K562 (cell line): ENCODE results near the gene OR2T10. TPM values are rescaled to one million over a fixed set of nuclear protein-coding genes. Genes with fewer than 3 reads are reported as not detected.

Experiments used
- BACH1 ChIP-seq: fragments of 200-800 bp; sonication (Bioruptor generic); IDR thresholded peaks from 2 replicates; pipeline ENCODE4 v1.6.1; 2016; ENCODE audit warnings: missing genetic modification characterization, missing compliant biosample characterization
- CEBPB ChIP-seq: fragments of 450-650 bp; IDR thresholded peaks from 2 replicates; pipeline ENCODE4 v1.6.1; 2016; ENCODE audit warnings: missing genetic modification characterization, missing compliant biosample characterization
- CREB3 ChIP-seq: fragments of 450-650 bp; conservative IDR thresholded peaks from 2 replicates; pipeline ENCODE4 v1.6.1; 2016; ENCODE audit warnings: missing genetic modification characterization, low read depth, mild to moderate bottlenecking, missing compliant biosample characterization, moderate library complexity
- GABPB1 ChIP-seq: sonication (generic); formaldehyde crosslinking; IDR thresholded peaks from 2 replicates; pipeline ENCODE4 v1.8.0; 2022; ENCODE audit warnings: mild to moderate bottlenecking, missing genetic modification reagents
- KDM5B ChIP-seq: fragments of 200-600 bp; sonication (generic); IDR thresholded peaks from 2 replicates; pipeline ENCODE4 v1.6.1; 2012; ENCODE audit warnings: low read depth, mild to moderate bottlenecking, moderate library complexity, low read length, control low read depth, inconsistent platforms; ENCODE audit not compliant: insufficient replicate concordance
- MGA ChIP-seq: fragments of 450-650 bp; IDR thresholded peaks from 2 replicates; pipeline ENCODE4 v1.6.1; 2016; ENCODE audit warnings: mild to moderate bottlenecking, moderate library complexity
- PHB ChIP-seq: fragments of 250-450 bp; sonication (Bioruptor Pico); IDR thresholded peaks from 2 replicates; pipeline ENCODE4 v1.5.0; 2021
- PURB ChIP-seq: sonication (generic); formaldehyde crosslinking; IDR thresholded peaks from 2 replicates; pipeline ENCODE4 v1.9.0; 2021; ENCODE audit warnings: low read depth, mild to moderate bottlenecking, missing genetic modification reagents
- SMAD4 ChIP-seq: fragments of 250-450 bp; sonication (Bioruptor Pico); conservative IDR thresholded peaks from 2 replicates; pipeline ENCODE4 v1.8.0; 2021; ENCODE audit warnings: inconsistent platforms, mild to moderate bottlenecking, moderate library complexity
- SMARCE1 ChIP-seq: fragments of 450-650 bp; IDR thresholded peaks from 2 replicates; pipeline ENCODE4 v1.7.1; 2016; ENCODE audit warnings: mild to moderate bottlenecking
- TARDBP ChIP-seq: fragments of 450-650 bp; IDR thresholded peaks from 2 replicates; pipeline ENCODE4 v1.6.1; 2016
- polyA plus RNA-seq, 8 experiments: library from polyadenylated mRNA; depleted of rRNA in 4 of 8; stranded (reverse) in 5 of 8; unstranded in 3 of 8; fragments of >200 nt; fragmentation: Nextera tagmentation in 2 of 8; fragmentation: Illumina TruSeq in 1 of 8; extraction: Ambion mirVana in 2 of 8; extraction: Trizol in 1 of 8; gene quantifications; 2 replicates each; pipeline versions ENCODE4 v1.2.1 to v1.2.3, GENCODE V29; 2011 to 2014; ENCODE audit warnings: inconsistent platforms in 1 of 8, missing spikeins in 1 of 8
- total RNA-seq, 7 experiments: library from RNA; depleted of rRNA in 6 of 7; stranded (reverse); fragments of >200 nt in 6 of 7; fragmentation: Illumina TruSeq in 2 of 7; extraction: Trizol in 2 of 7; gene quantifications; 2 replicates each; pipeline versions ENCODE4 v1.2.1 to v1.2.3, GENCODE V29; 2011 to 2021; ENCODE audit warnings: low replicate concordance in 1 of 7
- TF ChIP-seq, protein P1 (sequence below): fragments of 450-650 bp; IDR thresholded peaks from 2 replicates; pipeline ENCODE4 v1.6.1; 2016; ENCODE audit warnings: borderline replicate concordance

Gene OR2T10
- total and polyA plus RNA-seq, 9 of the 15 experiments (the other 6 are each of a cell fraction or from before 2014, with no cell fraction given) = not detected

DNA sequence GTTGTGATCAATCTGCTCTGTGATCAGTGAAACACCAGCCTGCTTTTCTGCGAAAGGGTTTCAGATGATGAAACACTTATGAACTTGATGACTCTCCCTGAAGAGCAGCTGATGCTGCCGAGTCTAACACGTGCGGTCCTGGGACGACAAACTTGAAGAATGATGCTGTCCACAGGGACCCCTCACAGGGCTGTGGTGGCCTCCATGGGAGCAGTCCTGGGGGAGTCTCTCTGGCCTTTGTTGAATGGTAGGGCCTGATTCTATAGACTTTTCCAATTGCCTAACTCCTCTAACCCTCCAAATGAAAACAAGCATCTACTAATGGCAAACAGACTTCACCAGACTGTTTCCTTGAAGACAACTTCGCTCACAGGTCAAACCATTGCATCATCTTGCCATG is at the start of gene OR2T10 (continued):
- TF ChIP-seq, protein P1, sequence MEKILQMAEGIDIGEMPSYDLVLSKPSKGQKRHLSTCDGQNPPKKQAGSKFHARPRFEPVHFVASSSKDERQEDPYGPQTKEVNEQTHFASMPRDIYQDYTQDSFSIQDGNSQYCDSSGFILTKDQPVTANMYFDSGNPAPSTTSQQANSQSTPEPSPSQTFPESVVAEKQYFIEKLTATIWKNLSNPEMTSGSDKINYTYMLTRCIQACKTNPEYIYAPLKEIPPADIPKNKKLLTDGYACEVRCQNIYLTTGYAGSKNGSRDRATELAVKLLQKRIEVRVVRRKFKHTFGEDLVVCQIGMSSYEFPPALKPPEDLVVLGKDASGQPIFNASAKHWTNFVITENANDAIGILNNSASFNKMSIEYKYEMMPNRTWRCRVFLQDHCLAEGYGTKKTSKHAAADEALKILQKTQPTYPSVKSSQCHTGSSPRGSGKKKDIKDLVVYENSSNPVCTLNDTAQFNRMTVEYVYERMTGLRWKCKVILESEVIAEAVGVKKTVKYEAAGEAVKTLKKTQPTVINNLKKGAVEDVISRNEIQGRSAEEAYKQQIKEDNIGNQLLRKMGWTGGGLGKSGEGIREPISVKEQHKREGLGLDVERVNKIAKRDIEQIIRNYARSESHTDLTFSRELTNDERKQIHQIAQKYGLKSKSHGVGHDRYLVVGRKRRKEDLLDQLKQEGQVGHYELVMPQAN = no peak
- TF ChIP-seq BACH1 (tag) = no peak
- peak; percentile 64 for TF ChIP-seq SMAD4 (CRISPR knock-in tag)
- TF ChIP-seq TARDBP = no peak
- no peak for TF ChIP-seq SMARCE1
- TF ChIP-seq MGA = peak; percentile 63
- TF ChIP-seq CEBPB (tag) = no peak
- no peak for TF ChIP-seq PURB (CRISPR knock-in tag)
- TF ChIP-seq PHB (CRISPR knock-in tag) = no peak
- TF ChIP-seq GABPB1 (CRISPR knock-in tag) = no peak
- TF ChIP-seq KDM5B = no peak
- TF ChIP-seq CREB3 = no peak
